Endometrial microvascular endothelial cells (primary cell): Measurements from ENCODE around the gene TSGA10IP. TPM values are rescaled to one million over a fixed set of nuclear protein-coding genes. Genes with fewer than 3 reads are reported as not detected.

ENCODE experiments used
- in situ Hi-C: cut with HindIII; loops from 2 replicates; pipeline ENCODE4 v1.10.0; 2017; ENCODE audit warnings: low sequenced_read_pairs, low pct_unique_long_range_greater_than_20kb; ENCODE audit errors: inconsistent ontology term
- total RNA-seq: library from RNA; depleted of rRNA; stranded (reverse); fragments of >200 nt; gene quantifications from one replicate; pipeline ENCODE4 v1.2.3, GENCODE V29; 2015; ENCODE audit errors: inconsistent ontology term

Gene TSGA10IP
- total RNA-seq, 1 donor from 2014 or later = not detected

DNA sequence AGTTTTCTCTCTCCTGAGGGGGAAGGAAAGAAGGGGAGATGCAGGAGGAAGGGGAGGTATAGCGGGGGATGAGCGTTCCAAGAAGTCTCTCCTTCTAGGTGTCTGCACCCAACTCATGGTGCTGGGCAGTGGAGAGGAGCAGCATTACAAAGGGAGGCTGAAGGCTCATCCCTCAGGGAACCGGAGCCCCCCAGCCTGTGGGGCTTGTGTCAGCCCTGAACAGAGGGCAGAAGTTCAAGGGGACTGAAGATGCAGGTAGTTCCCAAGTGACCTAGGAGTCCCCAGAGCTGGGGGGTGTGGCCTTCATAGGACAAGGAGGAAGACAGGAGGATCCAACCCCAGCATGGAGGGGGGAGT lies 28.2 kb upstream of the TSGA10IP start:
- in situ Hi-C loops = no loop called here

DNA sequence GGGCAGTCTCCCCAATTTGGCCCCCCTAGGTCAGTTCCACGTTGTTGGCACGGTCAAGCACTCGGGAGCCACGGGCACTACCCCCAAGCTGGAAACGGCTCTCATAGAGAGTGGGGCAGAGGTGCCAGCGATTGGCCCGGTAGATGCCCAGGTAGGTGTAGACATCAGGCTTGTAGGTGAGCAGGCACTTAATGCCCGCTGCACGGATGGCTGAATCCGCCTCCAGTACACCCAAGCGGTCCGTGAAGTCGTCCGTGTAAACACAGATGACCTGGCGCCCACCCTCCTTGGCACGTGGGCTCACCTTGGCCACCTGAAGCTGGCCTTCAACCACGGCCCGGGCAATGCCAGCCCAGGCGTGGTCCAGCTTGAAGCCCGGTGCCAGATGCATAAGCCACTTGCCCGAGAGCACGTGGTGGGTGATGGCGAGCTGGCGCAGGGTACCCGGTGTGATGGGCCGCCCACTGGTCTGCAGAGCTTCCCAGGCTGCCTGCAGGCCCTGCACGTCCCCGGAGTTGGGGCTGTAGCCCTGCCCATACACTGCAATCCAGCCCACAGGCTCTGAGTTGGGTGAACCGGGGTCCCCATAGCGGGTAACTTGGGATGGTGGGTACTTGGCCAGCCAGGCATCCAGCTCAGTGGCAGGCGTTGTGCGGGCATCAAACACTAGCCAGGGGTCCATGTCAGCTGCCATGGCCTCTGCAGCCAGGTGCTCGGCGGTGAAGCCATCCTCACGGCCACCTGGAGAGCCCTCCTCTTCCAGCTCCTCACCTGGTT lies 27.7 kb upstream of the TSGA10IP start:
- in situ Hi-C loops = no loop called here

DNA sequence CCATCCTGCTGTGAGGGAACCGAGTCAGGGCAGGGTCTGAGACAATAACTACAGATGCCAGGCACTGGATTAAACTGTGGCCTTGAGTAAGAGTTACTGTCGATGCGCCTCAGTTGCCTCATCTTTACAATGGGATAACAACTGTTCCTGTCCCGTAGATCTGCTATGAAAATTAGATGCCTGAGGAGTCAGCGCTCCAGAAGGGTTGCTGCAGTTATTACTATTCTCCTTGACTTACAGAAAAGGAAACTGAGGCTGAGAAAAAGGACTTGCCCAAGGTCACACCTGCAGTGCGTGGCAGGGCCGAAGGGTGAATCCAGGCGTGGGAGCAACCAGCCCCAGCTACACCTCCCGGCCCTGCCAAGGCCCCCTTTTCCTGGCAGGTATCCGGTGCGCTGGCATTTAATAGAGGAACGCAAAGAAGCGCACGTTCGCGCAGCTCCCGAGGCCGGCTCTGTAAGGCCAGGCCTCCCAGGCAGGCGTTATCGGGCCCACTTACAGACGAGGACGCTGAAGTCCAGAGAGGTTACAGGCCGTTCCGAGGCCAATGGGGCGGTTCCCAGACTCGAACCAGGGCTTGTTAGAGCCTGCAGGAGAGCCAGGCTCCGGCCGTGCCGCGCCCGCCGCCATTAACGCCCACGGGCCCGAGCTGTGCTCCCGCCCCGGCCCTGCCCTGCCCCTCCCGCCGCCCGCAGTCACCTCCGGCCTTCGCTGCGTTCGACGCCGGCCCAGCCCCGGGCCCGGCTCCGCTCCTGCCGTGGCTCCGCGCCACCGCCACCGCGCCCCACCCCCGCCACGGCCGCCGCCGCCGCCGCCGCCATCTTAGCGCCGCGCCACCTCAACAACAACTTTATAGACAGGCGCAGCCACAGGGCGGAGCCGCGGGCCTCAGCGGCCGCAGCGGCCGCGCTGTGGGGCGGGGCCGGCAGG lies 26.8 kb upstream of the TSGA10IP start, which contains the start of gene C11orf68:
C11orf68 (minus strand) TSS at position 852 of the 930 bp plus-strand sequence; CDS start at position 821, 31 bp downstream.
- in situ Hi-C loops = no loop called here

DNA sequence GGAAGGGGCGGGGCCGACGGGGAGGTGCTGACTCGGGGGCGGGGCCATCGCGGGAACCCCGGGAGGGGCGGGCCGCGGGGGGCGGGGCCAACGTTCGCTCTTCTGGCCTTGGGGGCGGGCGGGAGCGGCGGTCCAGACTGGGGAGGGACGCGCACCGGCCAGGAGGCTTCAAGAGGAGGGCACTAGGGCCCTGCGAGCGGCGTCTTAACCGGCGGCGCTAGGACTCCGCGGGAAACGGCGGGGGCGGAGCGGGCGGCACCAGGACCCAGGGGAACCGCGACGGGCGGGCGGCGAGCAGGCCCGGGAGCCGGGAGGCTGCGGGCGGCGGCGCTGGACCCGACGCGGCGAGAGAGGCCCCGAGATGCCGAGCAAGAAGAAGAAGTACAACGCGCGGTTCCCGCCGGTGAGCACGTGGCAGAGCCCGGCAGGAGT lies 26.1 kb upstream of the TSGA10IP start, which contains the start of gene DRAP1:
DRAP1 (plus strand) TSS at position 286 of the 432 bp plus-strand sequence; CDS start at position 362, 76 bp downstream.
- in situ Hi-C loops = no loop called here

DNA sequence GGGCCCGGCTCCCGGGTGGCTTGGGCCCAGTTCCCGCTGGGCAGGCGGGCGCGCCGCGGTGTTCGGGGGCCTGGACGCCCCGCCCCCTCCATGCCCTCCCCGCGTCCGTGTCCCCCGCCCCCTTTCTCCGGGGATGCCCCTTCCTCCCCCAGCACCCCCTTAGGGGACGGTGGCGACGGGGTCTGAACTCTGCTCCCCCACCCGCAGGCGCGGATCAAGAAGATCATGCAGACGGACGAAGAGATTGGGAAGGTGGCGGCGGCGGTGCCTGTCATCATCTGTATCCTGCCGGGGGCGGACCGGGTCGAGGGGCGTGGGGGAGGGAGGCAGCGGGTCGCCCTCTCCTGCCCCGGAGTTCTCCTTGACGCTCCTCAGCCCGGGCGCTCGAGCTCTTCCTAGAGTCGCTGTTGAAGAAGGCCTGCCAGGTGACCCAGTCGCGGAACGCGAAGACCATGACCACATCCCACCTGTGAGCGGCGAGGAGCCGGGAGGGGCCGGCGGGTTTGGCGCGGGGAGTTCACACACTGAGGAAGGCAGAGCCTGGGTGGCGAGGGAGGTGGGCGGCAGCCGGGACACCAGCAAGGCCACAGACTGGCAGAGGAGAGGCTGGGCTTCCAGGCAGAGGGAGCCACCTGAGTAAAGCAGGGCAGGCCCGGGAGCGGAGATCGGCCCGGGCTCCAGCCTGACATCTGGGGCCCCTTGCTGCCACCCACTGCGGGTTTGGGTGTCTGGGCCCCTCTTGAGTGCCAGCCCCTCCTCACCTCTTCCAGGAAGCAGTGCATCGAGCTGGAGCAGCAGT lies 25.5 kb upstream of the TSGA10IP start:
- in situ Hi-C loops = no loop called here

DNA sequence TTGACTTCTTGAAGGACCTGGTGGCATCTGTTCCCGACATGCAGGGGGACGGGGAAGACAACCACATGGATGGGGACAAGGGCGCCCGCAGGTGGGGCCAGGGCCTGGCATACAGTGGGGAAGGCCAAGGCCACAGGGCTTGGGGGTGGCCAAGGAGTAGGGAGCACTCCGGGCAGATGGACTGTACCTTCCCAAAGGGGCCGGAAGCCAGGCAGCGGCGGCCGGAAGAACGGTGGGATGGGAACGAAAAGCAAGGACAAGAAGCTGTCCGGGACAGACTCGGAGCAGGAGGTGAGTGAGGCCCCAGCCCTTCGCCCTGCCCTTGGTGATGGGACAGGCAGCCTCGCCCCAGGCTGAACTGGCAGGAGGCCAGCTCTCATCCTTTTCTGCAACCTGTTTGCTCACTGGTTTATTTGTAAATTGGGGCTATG lies 24.9 kb upstream of the TSGA10IP start:
- in situ Hi-C loops = no loop called here

DNA sequence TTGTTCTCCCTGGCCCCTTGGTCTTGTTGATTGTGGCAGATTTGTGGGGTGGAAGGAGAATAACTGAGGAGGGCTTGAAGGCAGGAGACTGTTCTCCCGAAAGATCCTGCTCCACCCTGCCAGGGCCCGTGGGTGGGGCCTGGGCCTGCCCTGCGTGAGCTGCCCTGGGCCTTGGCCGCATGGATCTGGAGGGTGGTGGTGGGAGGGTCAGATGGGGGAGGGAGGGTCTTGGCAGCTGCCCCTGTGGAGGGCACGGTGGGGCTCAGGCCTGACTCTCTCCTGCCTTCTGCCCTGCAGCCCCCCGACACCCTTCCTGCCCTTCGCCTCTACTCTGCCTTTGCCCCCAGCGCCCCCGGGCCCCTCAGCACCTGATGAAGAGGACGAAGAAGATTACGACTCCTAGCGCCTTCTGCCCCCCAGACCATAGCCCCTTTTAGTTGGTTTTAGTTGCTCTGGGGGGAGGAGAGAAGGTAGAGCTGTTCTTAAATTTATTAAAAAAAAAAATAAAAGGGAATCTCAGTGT lies 24.2 kb upstream of the TSGA10IP start:
- in situ Hi-C loops = no loop called here

DNA sequence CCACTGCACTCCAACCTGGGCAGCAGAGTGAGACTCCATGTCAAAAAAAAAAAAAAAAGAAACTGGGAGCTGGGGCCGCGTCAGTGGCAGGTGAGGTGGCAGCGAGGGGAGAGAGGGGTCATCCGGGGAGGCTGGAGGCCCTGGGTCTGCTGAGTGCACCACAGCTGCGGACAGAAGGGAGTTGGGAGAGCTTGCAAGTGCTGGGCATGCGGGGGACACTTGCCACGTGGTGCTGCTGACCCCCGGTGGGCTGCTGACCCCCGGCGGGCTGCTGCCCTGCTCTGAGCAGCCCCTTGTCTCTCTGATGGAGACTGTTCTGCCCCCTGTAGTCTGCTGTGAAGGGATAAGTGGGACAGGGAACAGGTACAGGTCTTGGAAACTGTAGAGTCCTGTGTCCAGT lies 23.4 kb upstream of the TSGA10IP start:
- in situ Hi-C loops = no loop called here

DNA sequence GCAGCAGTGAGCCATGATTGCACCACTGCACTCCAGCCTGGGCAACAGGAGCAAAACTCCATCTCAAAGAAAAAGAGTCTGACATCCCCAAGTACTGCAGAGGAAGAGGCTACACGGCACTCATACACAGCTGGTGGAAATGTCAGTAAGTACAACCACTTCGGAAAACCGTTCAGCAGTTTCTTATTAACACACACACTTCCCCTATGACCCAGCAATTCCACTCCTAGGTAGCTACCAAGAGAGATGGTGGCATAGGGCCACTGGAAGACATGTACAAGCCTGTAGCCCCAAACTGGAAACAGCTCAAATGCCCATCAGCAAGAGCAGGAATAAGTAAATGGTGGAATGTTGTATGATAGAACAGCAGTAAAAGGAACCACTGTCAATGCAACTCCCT lies 22.7 kb upstream of the TSGA10IP start:
- in situ Hi-C loops = no loop called here

DNA sequence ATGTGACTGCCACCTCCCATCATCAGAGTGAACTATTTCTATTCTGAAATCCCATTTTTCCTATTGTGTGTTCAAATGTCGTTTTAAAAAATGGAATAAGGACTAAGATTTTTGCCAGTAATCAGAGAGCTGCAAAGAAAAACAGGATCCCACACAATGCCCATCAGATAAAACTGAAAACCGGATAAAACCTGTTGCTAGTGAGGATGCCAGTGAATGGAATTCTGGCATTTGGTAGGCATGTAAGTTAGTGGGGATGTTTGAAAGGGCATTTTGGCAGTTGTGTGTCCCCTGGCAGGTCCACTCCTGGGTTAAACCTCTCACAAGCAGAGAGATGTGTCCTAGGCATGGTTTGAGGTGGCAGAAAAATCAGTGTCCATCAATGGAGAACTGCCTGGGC lies 19.9 kb upstream of the TSGA10IP start:
- in situ Hi-C loops = no loop called here

DNA sequence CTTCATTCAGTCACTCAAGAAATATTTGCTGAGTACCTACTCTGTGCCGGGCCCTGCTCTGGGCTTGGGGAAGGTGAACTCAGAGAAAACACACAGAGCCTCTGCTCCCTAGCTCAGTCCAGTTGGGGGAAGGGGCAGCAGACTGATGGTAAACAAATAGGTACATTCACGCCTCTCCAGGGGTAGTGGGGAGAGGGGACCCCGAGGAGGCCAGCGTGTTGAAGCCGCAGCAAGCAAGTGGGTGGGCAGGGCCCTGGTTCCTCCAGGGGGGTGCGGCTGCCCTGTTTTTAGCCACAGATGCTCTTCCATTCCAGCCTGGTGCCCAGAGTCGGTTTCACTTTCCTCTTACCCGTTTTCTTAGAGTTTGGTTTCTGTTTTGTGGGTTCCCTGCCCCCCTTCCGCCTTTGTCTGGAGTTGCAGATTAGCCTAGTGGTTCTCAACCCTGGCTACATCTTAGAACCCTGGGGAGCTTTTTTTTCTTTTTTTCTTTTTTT lies 17.3 kb upstream of the TSGA10IP start:
- in situ Hi-C loops = no loop called here

DNA sequence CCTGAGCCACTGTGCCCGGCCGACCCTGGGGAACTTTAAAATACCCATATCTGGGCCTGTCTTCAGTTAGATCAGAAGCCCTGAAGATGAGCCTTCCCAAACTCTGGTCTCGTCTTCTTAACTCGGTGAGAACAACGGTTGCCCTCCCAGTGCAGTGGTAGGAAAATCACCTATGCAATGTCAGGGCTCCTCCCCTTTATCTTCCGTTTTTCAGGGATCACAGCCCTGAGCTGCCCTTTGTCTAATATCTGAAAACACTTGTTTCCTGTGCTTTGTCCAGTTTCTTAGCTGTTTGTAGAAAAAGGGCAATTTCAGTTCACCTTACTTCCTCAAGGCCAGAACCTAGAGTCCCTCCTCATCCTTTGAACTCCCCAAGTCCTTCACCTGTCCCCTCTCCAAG lies 16.6 kb upstream of the TSGA10IP start:
- in situ Hi-C loops = no loop called here

DNA sequence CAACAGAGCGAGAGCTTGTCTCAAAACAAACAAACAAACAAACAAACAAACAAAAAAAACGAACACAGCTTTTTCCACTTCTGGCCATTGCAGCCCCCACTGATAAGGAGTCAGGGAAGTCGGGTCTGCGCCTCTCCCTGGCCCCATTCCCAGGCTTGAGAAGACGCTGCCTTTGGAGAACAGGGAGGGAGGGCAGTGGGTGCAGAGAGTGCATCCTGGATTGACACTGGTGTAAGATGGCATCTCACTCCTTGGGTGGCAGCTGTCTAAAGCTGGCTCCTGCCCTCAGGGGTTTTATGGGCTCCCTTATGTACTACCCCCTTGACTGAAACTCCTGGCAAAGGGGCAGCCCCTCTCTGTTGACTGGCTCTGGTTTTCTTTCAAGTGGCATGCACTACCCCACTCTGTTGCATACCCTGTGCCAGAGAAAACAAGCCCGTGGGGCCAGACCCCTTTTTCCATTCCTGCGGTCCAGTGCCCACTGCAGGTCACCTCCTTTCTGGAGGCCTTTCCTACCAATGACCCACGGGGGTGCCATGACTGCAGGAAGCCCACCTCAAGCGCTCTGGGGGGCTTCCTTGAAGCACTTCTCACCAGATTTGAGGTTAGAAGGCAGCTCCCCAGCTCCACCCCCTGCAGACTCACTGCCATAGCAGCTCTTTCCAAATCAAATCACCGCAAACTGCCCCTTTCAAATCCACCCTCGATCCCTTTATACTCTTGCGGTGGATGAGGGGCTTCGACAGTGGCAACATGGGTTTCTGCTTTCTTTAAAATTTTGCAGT lies 13.3 kb upstream of the TSGA10IP start:
- in situ Hi-C loops = no loop called here

DNA sequence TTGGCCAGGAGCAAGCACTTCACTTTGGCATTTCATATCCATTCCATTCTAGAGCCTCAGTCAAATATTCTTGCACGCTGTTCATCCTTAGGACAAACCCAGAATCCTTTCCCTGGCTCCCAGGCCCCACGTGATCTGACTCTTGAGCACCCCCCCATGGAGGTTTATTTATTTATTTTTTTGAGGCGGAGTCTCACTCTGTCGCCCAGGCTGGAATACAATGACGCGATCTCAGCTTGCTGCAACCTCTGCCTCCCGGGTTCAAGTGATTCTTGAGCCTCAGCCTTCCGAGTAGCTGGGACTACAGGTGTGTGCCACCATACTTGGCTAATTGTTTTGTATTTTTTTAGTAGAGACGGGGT lies 12.7 kb upstream of the TSGA10IP start:
- in situ Hi-C loops = no loop called here

DNA sequence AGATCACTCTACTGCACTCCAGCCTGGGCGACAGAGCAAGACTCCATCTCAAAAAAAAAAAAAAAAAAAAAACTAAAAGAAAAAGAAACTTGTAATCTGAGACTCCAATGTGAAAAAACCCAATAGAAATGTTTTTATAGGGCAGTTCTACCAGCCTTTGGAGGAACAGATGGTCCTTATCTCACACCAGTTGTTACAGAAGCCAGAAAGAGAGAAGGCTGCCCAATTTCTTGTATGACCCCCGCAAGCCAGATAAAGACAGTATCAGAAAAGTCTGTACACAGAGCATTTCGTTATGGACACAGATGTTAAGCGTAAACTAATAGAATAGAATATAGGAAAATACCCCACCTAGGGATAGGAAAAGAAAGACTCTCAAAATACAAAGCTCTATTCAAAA lies 11.3 kb upstream of the TSGA10IP start:
- in situ Hi-C loops = no loop called here

DNA sequence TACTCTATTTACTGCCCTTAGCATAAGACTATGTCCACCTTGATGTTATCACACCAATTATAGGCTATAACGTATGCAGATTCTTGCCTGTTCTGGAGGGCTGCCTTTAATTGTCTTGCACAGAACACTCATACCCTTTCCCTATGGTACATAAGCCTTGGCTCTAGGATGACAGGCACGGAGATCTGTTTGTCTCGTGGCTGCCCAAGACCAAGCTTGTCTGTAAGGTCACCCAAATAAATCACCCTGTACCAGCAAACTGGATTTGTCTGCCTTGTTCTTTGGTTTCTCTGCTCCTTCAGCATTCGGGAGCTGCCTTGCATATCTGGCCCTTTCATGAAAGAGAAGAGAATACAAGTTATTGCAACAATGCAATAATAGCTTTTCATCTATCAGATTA lies 7.5 kb upstream of the TSGA10IP start:
- in situ Hi-C loops = no loop called here

DNA sequence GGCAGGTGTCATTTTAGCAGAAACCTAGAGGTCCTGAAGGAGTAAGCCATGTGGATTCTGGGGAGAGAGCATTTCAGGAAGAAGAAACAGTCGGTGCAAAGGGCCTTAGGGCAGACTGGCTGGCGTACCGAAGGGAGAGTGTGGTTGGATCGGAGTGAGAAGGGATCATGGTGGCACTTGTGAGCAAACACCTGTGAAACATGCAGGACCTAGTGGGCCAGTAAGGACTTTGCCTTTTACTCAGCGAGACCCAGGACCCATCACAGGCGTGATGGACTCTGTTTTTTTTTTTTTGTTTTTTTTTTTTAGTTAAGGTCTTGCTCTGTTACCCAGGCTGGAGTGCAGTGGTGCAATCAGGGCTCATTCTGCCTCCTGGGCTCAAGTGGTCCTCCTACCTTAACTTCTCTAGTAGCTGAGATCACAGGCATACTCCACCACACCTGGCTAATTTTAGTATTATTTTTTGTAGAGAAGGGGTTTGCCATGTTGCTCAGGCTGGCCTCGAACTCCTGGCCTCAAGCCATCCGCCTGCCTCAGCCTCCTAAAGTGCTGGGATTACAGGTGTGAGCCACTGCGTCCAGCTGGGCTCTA lies 3.5 kb upstream of the TSGA10IP start:
- in situ Hi-C loops = no loop called here

DNA sequence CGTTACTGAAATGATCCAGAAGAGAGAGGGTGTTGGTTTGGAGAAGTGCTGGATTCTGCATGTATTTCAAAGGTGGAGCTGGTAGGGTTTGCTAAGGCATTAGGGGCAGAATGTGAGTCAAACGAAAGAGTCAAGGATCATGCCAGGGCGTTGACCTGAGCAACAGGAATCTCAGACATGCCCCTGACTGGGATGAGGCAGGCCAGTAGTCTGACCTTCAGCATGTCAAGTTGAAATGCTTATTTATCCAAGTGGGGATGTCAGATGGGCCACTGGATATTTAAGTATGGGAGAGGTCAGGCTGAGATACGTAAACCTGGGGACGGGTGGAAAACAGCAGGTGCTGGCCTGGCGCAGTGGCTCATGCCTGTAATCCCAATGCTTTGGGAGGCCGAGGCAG lies 2.7 kb upstream of the TSGA10IP start:
- in situ Hi-C loops = no loop called here
